ENCODE results near the gene CLCA4.

DNA sequence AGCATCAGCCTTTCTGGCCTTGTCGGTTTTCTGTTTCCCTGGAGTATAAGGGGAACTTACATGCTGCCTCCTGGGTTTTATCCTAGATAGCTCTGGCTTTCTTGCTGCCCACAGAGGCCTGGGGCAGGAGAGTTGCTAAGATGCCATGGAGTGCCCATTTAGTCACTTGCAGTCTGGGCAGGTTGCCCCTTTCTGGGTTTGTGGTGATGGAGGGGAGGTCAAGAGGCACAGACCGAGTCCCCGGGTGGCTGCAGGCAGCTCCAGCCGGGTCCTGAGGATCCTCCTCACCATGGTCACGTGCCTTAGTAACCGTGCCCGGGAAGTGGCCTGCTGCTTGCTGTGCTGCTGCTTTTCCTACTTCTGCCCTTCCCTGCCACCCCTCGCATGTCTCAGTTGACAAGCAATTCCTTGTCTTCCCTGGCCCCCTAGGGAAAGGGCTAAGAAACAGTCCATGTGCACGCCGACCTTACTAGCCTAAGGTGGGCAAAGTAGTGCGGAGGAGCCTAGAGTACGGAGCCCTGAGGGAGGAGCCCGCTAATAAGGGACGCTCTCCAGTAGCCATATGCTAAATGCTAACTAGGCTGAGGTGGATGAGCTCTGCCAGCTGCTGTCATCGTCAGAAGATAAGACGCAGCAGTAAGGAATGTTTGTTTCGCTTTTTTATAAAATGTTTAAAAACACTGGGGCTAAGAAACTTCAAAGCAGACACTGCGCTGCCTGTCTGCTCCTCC is 43.3 kb upstream of the CLCA4 start:
- TF ChIP-seq, protein P1, sequence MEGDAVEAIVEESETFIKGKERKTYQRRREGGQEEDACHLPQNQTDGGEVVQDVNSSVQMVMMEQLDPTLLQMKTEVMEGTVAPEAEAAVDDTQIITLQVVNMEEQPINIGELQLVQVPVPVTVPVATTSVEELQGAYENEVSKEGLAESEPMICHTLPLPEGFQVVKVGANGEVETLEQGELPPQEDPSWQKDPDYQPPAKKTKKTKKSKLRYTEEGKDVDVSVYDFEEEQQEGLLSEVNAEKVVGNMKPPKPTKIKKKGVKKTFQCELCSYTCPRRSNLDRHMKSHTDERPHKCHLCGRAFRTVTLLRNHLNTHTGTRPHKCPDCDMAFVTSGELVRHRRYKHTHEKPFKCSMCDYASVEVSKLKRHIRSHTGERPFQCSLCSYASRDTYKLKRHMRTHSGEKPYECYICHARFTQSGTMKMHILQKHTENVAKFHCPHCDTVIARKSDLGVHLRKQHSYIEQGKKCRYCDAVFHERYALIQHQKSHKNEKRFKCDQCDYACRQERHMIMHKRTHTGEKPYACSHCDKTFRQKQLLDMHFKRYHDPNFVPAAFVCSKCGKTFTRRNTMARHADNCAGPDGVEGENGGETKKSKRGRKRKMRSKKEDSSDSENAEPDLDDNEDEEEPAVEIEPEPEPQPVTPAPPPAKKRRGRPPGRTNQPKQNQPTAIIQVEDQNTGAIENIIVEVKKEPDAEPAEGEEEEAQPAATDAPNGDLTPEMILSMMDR (IDR thresholded peaks at IDR 0.05), result no peak
- TF ChIP-seq POLR2A (IDR thresholded peaks at IDR 0.05), result no peak

All from Peyer's patch (tissue), 4 donors.